CD14-positive monocyte (primary cell): Measurements from ENCODE around the gene HIVEP3. TPM values are rescaled to one million over a fixed set of nuclear protein-coding genes. Genes with fewer than 3 reads are reported as not detected.

Experiments used
- DNase-seq, 3 donors: peaks; one replicate each; pipeline ENCODE4 v3.0.0-alpha.2; 2011 to 2022
- H2AFZ ChIP-seq: 2 replicates; pipeline ENCODE4 v1.6.0; 2012; ENCODE audit warnings: mild to moderate bottlenecking, low read depth, low read length, inconsistent platforms; ENCODE audit not compliant: insufficient read depth, poor library complexity, severe bottlenecking
- H3K27ac ChIP-seq, 2 donors: 1 replicate in 1 of 2; 2 replicates in 1 of 2; pipeline ENCODE4 v1.5.1; 2012 to 2013; ENCODE audit warnings: low read length in 2 of 2, control low read depth in 1 of 2, inconsistent platforms in 1 of 2, low read depth in 1 of 2, mild to moderate bottlenecking in 1 of 2
- H3K27me3 ChIP-seq, 2 donors: one replicate each; pipeline versions ENCODE4 v1.6.0 to v1.6.1; 2011 to 2013; ENCODE audit warnings: low read length in 2 of 2; ENCODE audit not compliant: control insufficient read depth in 2 of 2, insufficient read depth in 2 of 2
- H3K36me3 ChIP-seq, 2 donors: replicated peaks in 1 of 2; 1 replicate in 1 of 2; 2 replicates in 1 of 2; pipeline versions ENCODE4 v1.5.1 to v1.6.1; 2012 to 2013; ENCODE audit warnings: low read length in 2 of 2, control low read depth in 1 of 2, inconsistent platforms in 1 of 2, mild to moderate bottlenecking in 1 of 2; ENCODE audit not compliant: insufficient read depth in 2 of 2, control insufficient read depth in 1 of 2
- H3K4me1 ChIP-seq, 2 donors: 1 replicate in 1 of 2; 2 replicates in 1 of 2; pipeline versions ENCODE4 v1.5.1 to v1.6.1; 2012 to 2013; ENCODE audit warnings: low read length in 2 of 2, control low read depth in 1 of 2, inconsistent platforms in 1 of 2, mild to moderate bottlenecking in 1 of 2, moderate library complexity in 1 of 2; ENCODE audit not compliant: insufficient read depth in 2 of 2, control insufficient read depth in 1 of 2
- H3K4me2 ChIP-seq: replicated peaks from 2 replicates; pipeline ENCODE3; 2012; ENCODE audit warnings: low read length, moderate library complexity, mild to moderate bottlenecking; ENCODE audit not compliant: poor library complexity, severe bottlenecking; ENCODE audit errors: extremely low read depth
- H3K4me3 ChIP-seq, 3 experiments: fragments of 200-600 bp in 1 of 3; sonication (generic) in 1 of 3; replicated peaks in 1 of 3; 1 replicate in 2 of 3; 2 replicates in 1 of 3; pipeline ENCODE4 v1.5.1; 2011 to 2013; ENCODE audit warnings: low read length in 3 of 3, mild to moderate bottlenecking in 3 of 3, control low read depth in 2 of 3, low read depth in 2 of 3, inconsistent platforms in 1 of 3, moderate library complexity in 1 of 3
- H3K79me2 ChIP-seq: 2 replicates; pipeline ENCODE4 v1.6.0; 2012; ENCODE audit warnings: mild to moderate bottlenecking, control low read depth, inconsistent platforms, low read length, moderate library complexity; ENCODE audit not compliant: insufficient read depth
- H3K9ac ChIP-seq: 2 replicates; pipeline ENCODE4 v1.6.0; 2017; ENCODE audit warnings: low read length, mild to moderate bottlenecking; ENCODE audit not compliant: insufficient read depth, poor library complexity, severe bottlenecking
- H3K9me3 ChIP-seq, 2 donors: replicated peaks in 1 of 2; 1 replicate in 1 of 2; 2 replicates in 1 of 2; pipeline versions ENCODE4 v1.5.1 to v1.6.1; 2012 to 2013; ENCODE audit warnings: low read length in 2 of 2, control low read depth in 1 of 2; ENCODE audit not compliant: control insufficient read depth in 1 of 2, insufficient read depth in 1 of 2
- H4K20me1 ChIP-seq: 2 replicates; pipeline ENCODE4 v1.6.0; 2012; ENCODE audit warnings: mild to moderate bottlenecking, low read length, control low read depth, moderate library complexity; ENCODE audit not compliant: insufficient read depth
- H3K27ac Mint-ChIP-seq, 7 donors: one replicate each; pipeline ENCODE4 v1.8.0; 2020; ENCODE audit warnings: mild to moderate bottlenecking in 7 of 7, mixed read lengths in 7 of 7, moderate library complexity in 6 of 7, inconsistent platforms in 2 of 7
- H3K27me3 Mint-ChIP-seq, 3 donors: one replicate each; pipeline ENCODE4 v1.8.0; 2021 to 2022; ENCODE audit warnings: low read depth in 3 of 3, mild to moderate bottlenecking in 3 of 3, mixed read lengths in 3 of 3, moderate library complexity in 3 of 3, inconsistent platforms in 1 of 3
- H3K36me3 Mint-ChIP-seq, 2 donors: one replicate each; pipeline ENCODE4 v1.8.0; 2020; ENCODE audit warnings: mixed read lengths in 2 of 2, inconsistent platforms in 1 of 2, mild to moderate bottlenecking in 1 of 2
- H3K4me1 Mint-ChIP-seq: one replicate; pipeline ENCODE4 v1.8.0; 2020; ENCODE audit warnings: mild to moderate bottlenecking, mixed read lengths
- H3K4me3 Mint-ChIP-seq, 2 donors: one replicate each; pipeline ENCODE4 v1.8.0; 2020; ENCODE audit warnings: mild to moderate bottlenecking in 2 of 2, mixed read lengths in 2 of 2, moderate library complexity in 1 of 2
- H3K9me3 Mint-ChIP-seq, 7 donors: one replicate each; pipeline ENCODE4 v1.8.0; 2020 to 2022; ENCODE audit warnings: mixed read lengths in 7 of 7, mild to moderate bottlenecking in 6 of 7, moderate library complexity in 6 of 7, inconsistent platforms in 2 of 7
- CTCF ChIP-seq: fragments of 200-600 bp; IDR thresholded peaks from one replicate; pipeline ENCODE4 v1.8.0; 2022; ENCODE audit warnings: antibody characterized with exemption, mild to moderate bottlenecking
- WGBS: methylation state at CpG from one replicate; pipeline ENCODE4 v1.1.5; 2013; ENCODE audit warnings: missing lambda C conversion rate; ENCODE audit not compliant: insufficient coverage; 5-methylcytosine and 5-hydroxymethylcytosine counted together
- intact Hi-C, 2 donors: fragments of 100-400 bp; cut with micrococcal nuclease; formaldehyde crosslinking; loops; one replicate each; pipeline versions ENCODE4 v1.15.0 to v1.15.1; 2023
- polyA plus RNA-seq, 3 donors: library from polyadenylated mRNA; depleted of rRNA in 1 of 3; unstranded in 2 of 3; stranded (reverse) in 1 of 3; fragments of 300-500 nt in 2 of 3; fragments of >200 nt in 1 of 3; fragmentation: Illumina TruSeq in 2 of 3; gene quantifications; 1 replicate in 2 of 3; 2 replicates in 1 of 3; pipeline ENCODE4 v1.2.3, GENCODE V29; 2012 to 2021

HIVEP3 gene
- polyA plus RNA-seq, 3 donors: 1.2 to 3.7 (median 1.8) TPM

GRCh38 chr1:41562328-41562727 is 356.4 kb downstream of the HIVEP3 start:
- intact Hi-C loops: no loop called here
- peaks cover 27 to 49% of the 10 kb centered on the region in 2 donors for H3K36me3 Mint-ChIP-seq
- peaks cover 0 to 3% of the 10 kb centered on the region in 2 donors for H3K9me3 ChIP-seq

GRCh38 chr1:41560931-41561330 is 357.8 kb downstream of the HIVEP3 start:
- no peak overlapping the region for H3K4me2 ChIP-seq
- peaks cover 3 to 17% (median 12%) of the 10 kb centered on the region in 7 donors for H3K9me3 Mint-ChIP-seq
- no peak overlapping the region for H3K27ac Mint-ChIP-seq
- no peak for TF ChIP-seq CTCF
- 100% methylated on average over 1 of the region's 1 CpG for WGBS
- H3K27me3 ChIP-seq: no peaks in the 10 kb centered on the region
- no peak overlapping the region for H2AFZ ChIP-seq
- peaks cover 3 to 21% of the 10 kb centered on the region in 2 donors for H3K36me3 ChIP-seq
- peaks cover 0 to 3% (median 2%) of the 10 kb centered on the region in 3 donors for H3K27me3 Mint-ChIP-seq
- H3K9ac ChIP-seq: no peak overlapping the region
- intact Hi-C loops: no loop called here
- H3K79me2 ChIP-seq: no peaks in the 10 kb centered on the region
- H3K4me1 ChIP-seq: no peaks in the 10 kb centered on the region
- peaks cover 30 to 51% of the 10 kb centered on the region in 2 donors for H3K36me3 Mint-ChIP-seq
- no peak overlapping the region for H3K4me3 ChIP-seq
- DNase-seq: no peak
- peaks cover 9 to 10% of the 10 kb centered on the region in 2 donors for H3K9me3 ChIP-seq
- H3K4me3 Mint-ChIP-seq: no peak overlapping the region
- H3K27ac ChIP-seq: no peak overlapping the region
- no peaks in the 10 kb centered on the region for H3K4me1 Mint-ChIP-seq
- peaks cover 33% of the 10 kb centered on the region for H4K20me1 ChIP-seq

More at GRCh38 chr1:41562328-41562727, 356.4 kb downstream of the HIVEP3 start:
- Histone ChIP-seq H3K4me1 (no peaks in the 10 kb centered on the region), H3K27ac (no peak overlapping the region), H3K79me2 (no peaks in the 10 kb centered on the region), H3K4me3 (no peak overlapping the region), H2AFZ (no peak overlapping the region), H4K20me1 (peaks cover 45% of the 10 kb centered on the region), H3K36me3 (peaks cover 3 to 25% of the 10 kb centered on the region in 2 donors), H3K27me3 (no peaks in the 10 kb centered on the region), H3K9ac (no peak overlapping the region), H3K4me2 (no peak overlapping the region)
- DNase-seq: no peak
- H3K9me3 Mint-ChIP-seq: peaks cover under 1 to 5% (median 4%) of the 10 kb centered on the region in 7 donors
- TF ChIP-seq CTCF: no peak
- H3K27ac Mint-ChIP-seq: no peak overlapping the region
- no peaks in the 10 kb centered on the region for H3K4me1 Mint-ChIP-seq
- H3K4me3 Mint-ChIP-seq: no peak overlapping the region
- peaks cover 0 to 3% (median 2%) of the 10 kb centered on the region in 3 donors for H3K27me3 Mint-ChIP-seq
